ENCODE data around the gene EFNB2.

The EFNB2 gene

DNA sequence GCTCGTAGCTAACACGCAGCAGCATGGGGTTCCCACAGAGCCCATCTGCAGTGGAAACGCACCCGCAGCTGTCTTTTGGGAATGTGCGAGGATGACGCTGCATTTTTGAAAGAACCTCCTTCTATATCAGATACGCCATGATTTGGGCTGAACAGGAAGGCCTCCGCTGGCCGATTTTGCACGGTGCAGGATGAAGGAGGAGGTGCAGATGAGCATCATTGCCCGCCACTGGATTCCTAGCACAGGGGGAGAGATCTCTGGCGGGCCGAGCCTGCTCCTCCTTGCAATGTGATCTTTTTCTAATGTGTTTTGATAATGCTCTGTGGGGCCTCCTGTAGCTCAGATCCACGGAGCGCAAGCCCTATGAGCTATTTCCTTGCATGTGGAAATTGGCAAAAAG is 55.5 kb downstream of the EFNB2 start:
- no peak for DNase-seq

DNA sequence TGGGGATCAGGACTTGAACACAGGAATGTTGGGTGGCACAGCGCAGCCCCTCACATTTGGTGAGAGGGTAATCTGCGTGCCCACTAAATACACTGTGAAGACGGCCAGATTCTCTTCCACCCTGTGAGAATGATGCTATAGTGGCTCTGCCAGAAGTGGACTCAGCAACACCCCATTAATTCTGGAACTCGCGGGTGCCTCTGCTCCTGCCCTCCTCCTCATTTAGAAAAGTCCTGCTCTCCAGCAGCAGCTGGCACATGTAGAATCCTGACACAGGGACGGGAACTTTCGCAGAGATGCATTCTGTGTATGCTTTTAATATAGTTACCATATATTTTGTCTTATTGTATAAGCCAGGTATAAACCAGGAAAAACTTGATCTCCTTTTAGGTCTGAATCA is 57.3 kb downstream of the EFNB2 start:
- DNase-seq: no peak

DNA sequence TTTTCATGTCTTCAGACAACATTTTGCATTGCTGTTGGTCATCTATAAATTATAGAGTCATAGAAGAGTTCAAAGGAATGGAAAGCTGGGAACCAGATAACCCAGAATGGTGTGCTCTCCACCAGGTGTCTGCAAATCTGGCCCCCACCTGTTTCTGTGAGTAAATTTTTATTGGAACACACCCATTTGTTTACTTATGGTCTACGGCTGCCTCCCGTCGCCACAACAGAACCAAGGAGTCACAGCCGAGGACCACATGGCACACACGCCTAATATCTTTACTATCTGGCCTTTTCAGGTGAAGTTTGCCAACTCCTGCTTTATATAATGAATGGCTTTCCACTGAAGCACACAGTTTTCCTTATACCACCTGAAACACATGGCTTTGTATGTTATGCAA is 58.2 kb downstream of the EFNB2 start:
- no peak for DNase-seq

DNA sequence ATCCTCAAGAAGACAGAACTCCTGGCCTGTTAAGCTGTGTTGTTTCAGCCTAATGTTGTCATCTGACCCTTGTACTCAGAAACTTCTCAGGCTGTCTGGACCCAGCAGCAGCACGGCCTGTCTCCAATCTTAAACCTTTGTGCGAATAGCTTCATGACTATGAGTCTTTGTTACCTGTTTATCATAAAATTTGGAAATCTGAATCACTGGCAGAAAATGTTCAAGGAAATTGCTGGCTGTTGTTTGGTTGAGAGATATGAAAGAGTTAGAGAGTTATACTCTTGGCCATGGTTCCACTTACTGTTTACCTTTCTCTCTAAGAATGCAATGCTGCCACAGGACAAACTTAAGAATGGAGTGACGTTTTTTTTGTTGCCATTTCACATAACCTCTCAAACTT is 59.6 kb downstream of the EFNB2 start:
- no peak for DNase-seq

DNA sequence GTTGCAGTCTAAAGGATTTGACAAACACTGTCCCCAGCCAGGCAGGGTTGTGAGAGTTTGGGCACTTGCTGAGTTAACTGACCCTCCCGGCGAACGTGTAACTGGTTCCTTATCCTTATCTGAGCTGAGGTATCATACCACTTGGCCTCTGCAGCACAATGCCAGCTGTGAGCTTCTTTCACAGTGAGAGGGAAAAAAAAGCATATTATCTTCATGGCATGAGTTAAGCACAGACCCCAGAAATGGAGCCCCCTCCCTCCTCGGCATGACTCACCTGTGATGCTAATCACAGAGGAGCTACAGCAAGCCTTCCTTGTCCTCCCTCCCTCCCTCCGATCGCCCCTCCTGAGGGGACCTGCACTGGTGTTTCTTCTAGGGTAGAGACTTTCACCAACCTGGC is 60.5 kb downstream of the EFNB2 start:
- DNase-seq: no peak

DNA sequence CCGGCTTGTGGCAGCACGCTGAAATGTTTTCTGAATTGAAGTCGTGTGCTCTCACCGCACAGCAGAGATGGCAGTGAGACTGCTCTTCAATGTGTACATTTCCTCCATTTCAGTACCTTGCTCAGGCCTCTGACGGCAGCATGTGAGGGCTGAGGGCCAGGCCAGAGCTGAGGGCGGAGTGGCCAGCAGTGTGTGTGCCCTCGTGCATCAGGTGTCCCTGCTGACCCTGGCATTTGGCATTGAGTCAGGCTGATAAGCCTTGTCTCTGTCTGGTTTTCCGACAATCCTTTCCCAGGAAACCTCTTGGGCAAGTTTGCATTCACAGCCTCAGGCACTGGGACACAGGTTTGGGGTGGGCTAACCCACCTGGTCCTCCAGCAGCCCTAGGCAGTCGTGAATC is 62.3 kb downstream of the EFNB2 start:
- DNase-seq: no peak

DNA sequence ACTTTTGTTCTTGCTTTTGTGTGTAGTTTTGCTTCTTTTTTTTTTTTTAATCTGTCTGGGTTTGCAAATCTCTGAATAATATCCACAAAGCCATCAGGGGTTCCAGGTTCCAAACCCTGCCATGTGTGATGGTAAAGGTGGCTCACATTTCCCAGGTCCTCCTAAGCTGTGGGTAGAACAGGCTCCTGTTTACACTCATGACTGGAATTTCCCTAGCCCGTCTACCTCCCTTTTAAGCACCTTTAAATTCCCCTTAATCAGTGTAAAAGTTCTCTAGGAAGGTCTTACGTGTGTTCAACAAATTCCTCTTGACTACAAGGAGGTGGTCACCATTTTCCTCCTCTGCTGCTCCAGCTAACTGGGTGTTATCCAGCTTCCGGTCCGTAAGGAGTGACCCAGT is 62.8 kb downstream of the EFNB2 start:
- DNase-seq: no peak

DNA sequence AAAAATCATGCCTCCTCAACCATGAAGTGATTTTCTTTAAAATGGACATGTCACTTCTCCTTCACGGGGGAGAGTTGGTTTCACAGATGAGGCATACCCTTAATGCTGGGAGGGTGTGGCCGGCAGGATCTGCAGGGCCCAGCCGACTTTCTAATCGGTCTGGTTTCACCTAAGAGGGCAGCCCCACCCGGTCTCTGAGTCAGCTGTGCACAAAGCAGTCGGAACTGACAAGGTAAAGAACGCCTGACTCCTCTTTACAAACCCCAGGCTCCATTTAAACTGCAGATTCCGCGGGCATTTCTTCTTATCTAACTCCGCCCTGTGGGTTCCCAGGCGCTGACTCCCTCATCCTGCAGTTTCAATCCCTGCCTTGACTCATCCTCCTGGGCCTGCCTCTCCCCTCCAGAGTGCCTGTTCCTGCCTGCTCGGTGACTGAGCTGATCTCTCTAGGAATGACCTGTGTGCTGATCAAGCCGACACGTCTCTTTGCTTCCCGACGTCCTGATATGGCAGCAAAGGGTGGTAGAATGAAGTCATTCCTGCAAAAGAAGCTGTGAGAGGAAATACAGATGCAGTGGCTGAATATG is 63.4 kb downstream of the EFNB2 start:
- DNase-seq: no peak

DNA sequence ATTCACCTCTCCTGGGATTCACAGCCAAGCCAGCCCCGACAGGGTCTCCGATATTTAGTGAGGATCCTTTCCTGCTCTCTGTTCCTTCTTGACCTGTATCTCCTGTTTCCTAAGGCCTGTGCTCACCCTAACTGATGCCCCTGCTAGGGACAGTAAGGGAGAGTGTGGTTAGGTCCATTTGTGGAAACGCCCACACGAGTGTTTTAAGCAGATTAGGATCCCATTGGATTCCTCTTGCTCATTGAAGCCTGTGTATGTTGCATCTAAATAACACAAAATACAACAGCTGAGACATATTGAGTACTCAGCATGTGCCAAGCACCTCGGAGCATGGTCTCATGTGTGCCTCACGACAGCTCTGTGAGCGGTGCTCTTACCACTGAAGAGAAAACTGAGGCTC is 64.9 kb downstream of the EFNB2 start:
- no peak for DNase-seq

DNA sequence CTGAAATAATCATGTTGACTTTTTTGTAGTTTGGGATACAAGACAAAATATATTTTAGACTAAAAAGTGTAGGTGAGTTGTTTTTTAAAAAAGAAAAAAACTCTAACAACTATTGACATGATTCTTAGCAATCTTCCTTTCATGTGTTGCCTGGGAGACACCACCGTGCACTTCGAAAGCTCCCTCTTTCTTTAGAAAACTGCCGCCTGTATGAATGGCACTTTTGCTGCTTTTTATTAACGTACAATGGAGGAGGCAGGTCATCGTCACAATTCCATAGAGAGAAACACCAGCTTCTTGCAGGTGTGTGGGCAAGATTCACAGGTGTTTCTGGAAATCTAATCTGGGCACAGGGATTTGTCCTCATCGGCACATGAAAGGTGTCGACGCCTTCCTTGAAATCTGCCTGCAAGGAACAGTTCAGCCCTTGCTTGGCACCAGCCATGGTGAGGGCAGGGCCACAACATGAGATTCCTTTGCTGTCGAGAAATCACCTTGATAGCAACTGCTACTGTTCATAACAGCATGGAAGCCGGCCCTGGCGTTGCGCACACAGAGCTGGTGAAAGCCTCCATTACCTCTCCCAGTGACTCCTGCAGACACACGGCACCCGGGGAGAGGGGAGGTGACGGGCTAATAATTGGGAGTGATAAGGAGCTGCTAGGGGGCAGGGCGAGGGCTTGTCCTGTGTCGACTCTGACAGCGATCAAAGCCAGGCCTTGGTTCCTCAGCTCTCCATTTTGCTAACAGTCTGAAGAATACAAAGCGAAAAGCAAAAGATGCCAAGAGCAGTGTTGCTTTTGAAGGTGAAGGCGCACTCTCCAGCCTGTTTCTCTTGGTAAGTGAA is 66.5 kb downstream of the EFNB2 start:
- DNase-seq: no peak

DNA sequence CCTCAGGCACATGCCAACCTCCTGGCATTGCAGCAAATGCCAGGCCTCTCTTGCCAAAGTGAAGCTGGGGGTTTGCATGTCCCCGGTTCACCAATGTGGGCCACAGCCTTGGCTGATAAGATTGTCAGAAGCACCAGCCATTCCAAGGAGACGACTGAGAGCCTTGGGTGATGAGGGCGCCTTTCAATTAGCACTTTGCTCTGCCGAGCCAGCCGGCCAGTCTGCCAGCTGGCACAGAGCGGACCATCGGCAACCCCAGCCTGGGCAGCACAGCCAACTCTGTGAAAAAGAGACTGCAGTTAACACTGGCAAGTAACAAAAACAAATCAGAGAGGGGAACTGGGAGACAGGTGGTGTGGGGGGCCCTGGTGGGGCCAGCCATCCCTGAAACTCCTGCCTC is 67.3 kb downstream of the EFNB2 start:
- DNase-seq: no peak

DNA sequence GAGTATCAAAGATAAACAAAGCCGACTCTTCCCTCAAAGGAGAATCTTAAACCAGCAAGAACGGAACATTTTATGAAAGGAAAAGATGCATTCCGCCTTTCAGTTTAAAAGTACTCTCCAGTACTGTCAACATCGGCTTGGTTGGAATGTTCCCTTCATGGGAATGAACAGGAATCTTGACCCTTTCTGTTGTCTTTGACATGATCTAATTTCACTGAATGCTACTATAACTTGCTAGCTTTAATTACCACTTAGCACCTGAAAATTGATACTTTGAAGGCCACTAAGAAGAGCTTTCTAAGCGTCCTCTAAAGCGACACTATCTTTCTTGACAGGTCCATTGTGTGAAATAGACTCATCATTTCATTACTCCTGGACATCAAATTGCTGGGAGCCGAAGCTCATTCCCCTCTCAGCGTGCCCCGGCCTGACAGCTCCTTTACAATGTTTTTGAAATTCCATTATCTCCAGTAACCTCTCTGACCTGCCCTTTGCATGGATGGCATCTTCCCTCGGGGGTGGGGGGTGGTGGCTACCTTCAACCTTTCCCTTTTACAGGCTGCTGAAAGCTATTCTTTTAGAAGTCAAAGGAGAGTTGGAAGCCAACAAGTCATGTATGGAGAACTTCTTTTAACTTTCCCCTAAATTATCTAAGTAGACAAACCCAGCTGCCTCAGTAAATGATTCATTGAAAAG is 67.9 kb downstream of the EFNB2 start:
- no peak for DNase-seq

DNA sequence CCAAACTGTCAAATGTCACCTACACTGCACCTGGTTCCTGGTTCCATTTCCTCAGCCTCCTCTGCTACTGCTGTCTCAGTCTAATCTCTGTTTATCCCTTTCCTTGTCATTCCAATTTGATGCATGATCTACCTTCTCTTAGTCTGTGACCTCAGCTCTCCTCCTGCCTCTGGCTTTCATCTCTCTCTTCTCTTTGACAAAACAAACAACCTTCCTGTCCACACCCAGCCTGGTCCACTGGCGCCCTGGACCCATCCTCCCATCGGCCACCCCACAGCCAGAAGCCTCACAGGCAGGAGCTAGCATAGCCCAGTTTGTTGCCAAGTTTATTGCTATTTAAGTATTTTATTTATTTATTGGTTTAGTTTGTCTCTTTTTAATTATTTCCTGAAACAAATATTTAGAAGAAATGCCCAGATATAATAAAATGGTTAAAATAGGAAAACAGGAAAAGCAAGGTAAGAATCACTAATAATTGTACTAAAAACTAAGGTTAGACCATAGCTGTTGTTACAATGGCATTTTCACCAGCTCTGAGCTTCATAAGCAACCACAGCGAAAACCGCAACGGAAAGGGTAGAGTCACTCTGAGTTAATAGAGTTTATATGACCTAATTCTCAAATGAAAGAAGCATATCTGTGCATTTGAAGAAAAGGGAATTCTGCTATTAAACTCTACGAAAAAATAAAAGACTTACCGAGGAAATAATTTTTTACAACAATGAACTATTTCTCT is 68.6 kb downstream of the EFNB2 start:
- no peak for DNase-seq

DNA sequence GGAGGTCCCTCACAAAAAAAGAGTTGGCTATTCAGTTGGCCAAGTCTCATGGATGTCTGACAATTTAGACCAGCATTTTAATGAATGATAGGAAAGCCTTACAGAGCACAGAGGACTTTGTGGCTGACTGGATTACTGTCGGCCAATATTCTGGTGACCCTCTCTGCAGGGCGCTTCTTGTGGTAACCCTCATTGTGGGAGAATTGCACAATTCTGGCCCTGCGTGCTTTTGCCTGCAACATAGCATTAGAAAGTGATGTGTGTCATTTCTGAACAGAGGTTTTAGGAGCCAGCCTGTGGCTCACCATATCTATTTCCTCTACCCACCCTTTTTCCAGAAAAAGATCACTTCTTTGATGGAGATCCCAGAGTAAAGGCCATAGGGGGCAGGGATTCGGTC is 71.4 kb downstream of the EFNB2 start:
- no peak for DNase-seq

DNA sequence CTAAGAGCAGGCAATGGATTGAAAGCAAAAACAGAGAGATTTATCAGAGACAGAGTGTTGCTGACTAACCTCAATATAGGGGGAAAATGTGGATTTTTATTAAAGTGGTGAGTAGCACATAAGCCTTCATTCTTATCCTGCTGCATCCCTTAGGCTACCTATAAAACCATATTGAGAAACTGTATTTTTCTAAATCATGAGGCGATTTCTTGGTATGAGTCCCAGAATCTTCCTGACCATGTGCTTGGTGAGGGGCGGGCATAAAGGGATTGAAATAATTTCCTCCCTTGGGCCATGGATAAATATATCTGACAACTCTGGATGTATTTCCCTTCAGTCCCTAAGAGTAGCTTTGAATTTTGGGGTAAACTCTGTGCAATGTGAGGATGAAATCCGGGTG is 72.8 kb downstream of the EFNB2 start:
- no peak for DNase-seq

DNA sequence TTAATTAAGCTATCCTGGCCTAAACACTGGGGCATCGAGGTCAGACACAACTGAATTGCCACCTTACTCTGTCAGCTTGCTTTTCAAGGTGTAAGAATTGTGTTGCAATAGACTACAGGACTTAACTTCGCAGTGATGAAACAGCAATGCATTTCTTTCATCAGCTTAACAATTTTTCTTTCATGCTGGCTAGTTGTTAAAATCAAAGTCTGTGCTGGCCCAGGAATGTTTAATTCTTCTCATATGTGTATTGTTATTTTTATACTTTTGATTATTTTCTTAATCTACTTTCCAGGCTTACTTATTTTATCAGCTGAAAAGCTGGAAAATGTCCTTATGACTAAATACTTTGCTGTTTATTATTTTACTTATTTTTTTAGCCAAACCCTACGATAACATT is 79.7 kb downstream of the EFNB2 start:
- DNase-seq: no peak

DNA sequence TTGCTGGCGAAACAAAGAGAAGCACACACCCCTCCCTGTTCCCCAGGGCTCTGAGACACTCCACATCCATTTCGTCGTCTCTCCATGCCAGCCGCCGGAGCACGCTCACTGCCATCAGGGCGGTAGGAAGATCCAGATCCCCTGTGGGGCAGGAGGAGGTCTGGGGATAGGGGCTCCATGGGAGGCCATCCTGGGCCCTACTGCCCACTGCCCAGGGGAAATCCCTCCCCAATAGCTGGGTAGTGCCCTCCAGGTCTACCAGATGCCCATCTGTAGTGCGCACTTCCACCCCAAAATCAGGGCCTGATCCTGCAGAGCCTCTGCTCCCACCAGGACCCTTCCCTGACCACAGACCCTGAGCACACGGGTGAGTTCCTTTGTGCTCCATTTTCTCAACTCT is 80.3 kb downstream of the EFNB2 start:
- no peak for DNase-seq

DNA sequence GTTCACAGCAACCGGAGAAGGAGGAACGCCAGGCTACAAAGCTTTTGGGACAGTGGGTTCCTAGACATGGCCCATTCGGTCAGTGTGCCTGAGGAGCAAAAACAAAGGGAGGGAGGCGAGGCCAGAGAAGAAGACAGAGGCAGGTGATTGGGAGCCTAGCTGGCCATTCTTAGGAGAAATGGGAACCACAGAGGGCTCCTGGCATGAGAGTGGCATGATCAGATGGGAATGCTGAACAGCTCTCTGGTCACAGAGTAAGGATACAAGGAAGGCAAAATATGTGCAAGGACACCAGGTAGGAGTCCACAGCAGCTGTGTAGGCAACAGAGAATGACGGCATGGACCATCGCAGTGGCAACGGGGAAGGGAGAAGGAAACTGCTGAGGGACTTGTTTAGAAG is 82.4 kb downstream of the EFNB2 start:
- DNase-seq: no peak

DNA sequence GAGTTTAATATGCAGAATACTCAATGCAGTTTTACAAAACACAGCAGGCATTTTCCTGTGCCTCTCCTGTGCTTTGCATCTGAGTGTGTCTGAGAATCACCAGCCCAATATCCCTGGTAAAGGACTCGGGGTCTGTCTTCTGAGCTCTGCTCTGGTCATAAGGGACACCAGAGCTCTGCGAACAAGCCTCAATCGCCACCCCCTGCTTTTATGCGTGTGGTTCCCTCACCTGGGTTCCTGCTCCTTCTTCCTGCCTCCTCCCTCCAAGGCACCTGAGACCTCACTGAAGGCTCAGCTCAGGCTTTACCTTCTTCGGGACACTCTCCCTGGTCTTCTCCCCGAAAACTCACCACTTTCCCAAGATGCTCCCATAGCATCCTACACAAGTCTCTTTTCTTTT is 84.5 kb downstream of the EFNB2 start:
- no peak for DNase-seq

DNA sequence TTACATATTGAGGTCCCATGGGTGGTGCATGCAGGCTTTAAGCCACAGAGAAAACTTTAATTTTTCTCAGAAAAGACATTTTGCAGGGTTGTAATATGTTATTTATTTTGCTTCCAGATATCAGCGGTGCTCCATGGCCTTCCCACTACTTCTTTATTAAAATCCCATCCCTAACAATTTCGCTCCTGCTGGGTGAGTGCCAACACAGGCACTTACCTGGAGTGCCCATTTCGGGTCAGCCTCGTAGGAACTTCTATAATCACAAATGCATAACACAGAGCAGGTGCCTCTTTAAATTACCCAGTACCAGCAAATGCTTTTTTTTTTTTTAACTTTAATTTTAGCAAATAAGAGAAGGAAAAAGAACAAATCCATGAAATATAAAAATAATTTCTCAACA is 86.4 kb downstream of the EFNB2 start:
- DNase-seq: no peak

DNA sequence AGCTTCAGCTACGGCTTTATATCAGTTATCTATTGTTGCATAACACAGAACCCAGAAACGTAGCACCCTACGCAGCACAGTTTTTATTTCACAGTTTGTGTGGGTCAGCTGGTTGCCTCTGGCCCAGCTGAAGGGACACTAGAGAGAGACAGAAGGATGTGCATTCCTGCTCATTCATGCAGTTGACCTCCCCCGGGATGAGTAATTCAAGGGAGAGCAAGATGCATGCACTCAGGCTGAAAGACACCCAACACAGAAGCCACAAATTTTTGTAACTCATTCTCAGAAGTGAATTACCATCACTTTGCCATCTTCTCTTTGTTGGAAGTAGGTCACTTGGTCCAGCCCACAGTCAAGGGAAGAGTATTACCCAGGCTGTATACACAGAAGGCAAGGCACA is 89.5 kb downstream of the EFNB2 start:
- no peak for DNase-seq

DNA sequence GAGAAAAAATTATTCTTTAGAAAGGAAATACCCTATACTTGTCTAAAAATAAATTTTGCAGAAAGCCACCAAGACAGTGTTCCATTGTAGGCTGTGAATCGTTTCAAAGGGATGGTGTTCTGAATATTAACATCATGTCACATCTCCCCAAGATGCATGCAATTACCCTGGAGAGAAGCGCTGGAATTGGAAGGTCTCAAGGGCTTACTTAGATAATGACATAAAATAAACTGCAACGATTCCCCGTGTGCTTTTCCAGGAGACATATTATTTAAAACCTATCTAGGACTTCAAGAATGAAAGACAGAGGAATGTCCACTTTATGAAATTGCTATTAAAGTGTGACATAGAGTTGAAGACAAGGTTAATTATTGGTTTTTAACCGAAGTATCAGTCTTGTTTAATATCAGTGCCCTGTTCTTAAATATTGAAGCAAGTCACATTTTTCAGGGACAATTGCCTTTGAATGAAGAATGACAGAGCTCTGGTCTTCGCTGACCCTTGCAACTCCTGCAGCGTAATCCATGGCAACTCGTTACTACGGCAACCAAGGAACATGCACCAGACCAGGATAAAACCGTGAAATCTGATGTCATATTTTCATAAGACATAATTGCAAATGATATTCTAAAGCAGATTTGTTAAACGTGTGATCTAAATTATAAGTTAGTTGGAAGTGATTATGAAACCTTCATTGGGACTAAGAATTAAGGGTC is 91.7 kb downstream of the EFNB2 start:
- no peak for DNase-seq

DNA sequence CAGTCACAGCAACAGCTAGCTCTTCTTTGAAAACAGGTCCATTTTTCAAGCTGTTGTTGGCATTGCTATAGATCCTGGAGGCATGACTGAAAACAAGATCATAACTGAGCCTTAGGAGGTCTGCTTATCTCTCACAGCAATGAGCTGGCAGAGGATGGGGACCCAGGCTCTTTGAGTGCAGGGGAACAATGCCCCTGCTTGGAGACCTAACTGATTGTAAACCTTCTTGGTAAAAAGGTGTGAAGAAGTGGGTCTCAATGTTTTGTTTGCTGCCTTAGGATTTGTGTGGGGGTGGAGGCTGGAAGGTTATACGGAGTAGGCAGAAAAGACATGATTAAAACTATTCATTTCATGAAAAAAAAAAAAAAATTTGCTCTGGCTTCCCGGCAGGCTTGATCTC is 94.6 kb downstream of the EFNB2 start:
- no peak for DNase-seq
